Measurements from ENCODE around the gene PAK5. TPM values are rescaled to one million over a fixed set of nuclear protein-coding genes. Genes with fewer than 3 reads are reported as not detected.

Gene PAK5
- polyA plus RNA-seq, 1 of the 3 experiments (the other 2 are of a cell fraction) = 0.03 TPM

DNA sequence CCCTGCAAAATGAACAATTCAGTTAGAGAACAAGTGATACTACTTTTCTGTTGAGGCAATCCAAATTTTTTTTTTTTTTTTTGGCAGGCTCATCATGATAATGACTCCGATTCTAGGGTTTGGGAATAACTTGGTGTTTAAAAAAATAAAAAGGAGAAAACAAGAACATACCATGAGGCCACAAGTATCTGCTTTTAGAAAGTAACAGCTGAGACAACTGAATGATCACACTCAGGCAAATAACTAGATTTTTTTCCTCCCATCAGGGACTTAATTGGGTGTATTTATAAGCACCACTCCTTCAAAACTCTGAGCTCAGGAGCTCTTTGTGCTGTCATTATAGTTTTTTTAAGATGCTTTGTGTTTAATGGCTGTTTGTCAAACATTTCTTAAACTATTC is 29.6 kb downstream of the PAK5 start:
- Histone ChIP-seq H3K27me3 (ENCODE audit: insufficient read depth) (no peaks in the 10 kb centered on the region), H3K9me2 (no peaks in the 10 kb centered on the region), H3K9me3 (no peaks in the 10 kb centered on the region), H3K9ac (no peak overlapping the region), H4K20me1 (ENCODE audit: insufficient read depth) (no peaks in the 10 kb centered on the region), H2AFZ (ENCODE audit: low read depth) (no peak overlapping the region), H3K4me2 (no peak overlapping the region), H3F3A (replicated peaks; ENCODE audit: insufficient read depth) (no peaks in the 10 kb centered on the region), H3K36me3 (replicated peaks in 1 of 2; ENCODE audit: control insufficient read depth in 1 of 2, insufficient read depth in 2 of 2, low read length in 1 of 2) (no peaks in the 10 kb centered on the region), H3K4me1 (ENCODE audit: control insufficient read depth in 1 of 2, insufficient read depth in 2 of 2, low read depth in 1 of 2, low read length in 1 of 2) (no peaks in the 10 kb centered on the region), H3K27ac (ENCODE audit: low read depth in 2 of 2, low read length in 1 of 2) (no peak overlapping the region), H3K4me3 (ENCODE audit: low read depth in 2 of 2, low read length in 1 of 2) (no peak overlapping the region), H3K79me2 (ENCODE audit: insufficient read depth) (no peaks in the 10 kb centered on the region)
- no peak for DNase-seq
- ChIA-PET POLR2A (no interaction called here), CTCF (no interaction called here)
- TF ChIP-seq POLR2AphosphoS5 (IDR thresholded peaks at IDR 0.05; ENCODE audit: low read depth, low read length) (no peak), FOXM1 (IDR thresholded peaks at IDR 0.05; ENCODE audit: low read depth) (no peak)
- WGBS (ENCODE audit: low lambda C conversion rate) = 11% methylated on average over 1 of the region's 1 CpG

DNA sequence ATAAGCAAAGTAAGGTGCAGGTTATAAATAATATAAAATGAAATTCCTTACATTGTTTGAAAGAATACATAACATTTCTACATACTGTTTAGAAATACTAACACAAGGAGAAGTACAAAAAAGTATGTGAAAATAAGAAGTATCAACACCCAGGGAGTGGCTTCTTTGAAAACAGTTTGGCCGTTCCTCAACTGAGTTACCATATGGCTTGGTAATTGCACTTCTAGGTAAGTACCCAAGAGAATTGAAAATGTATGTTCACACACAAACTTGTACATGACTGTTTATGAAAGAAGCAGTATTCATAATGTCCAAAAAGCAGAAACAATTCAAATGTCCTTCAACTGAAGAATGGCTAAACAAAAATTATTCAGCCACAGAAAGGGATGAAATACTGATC is 30.7 kb downstream of the PAK5 start:
- Histone ChIP-seq H3F3A (replicated peaks; ENCODE audit: insufficient read depth) (no peaks in the 10 kb centered on the region), H3K9ac (no peak overlapping the region), H4K20me1 (ENCODE audit: insufficient read depth) (no peaks in the 10 kb centered on the region), H3K4me2 (no peak overlapping the region), H3K27ac (ENCODE audit: low read depth in 2 of 2, low read length in 1 of 2) (no peak overlapping the region), H2AFZ (ENCODE audit: low read depth) (no peak overlapping the region), H3K4me1 (ENCODE audit: control insufficient read depth in 1 of 2, insufficient read depth in 2 of 2, low read depth in 1 of 2, low read length in 1 of 2) (no peaks in the 10 kb centered on the region), H3K9me2 (no peaks in the 10 kb centered on the region), H3K79me2 (ENCODE audit: insufficient read depth) (no peaks in the 10 kb centered on the region), H3K9me3 (no peaks in the 10 kb centered on the region), H3K27me3 (ENCODE audit: insufficient read depth) (no peaks in the 10 kb centered on the region), H3K36me3 (replicated peaks in 1 of 2; ENCODE audit: control insufficient read depth in 1 of 2, insufficient read depth in 2 of 2, low read length in 1 of 2) (no peaks in the 10 kb centered on the region), H3K4me3 (ENCODE audit: low read depth in 2 of 2, low read length in 1 of 2) (no peak overlapping the region)
- ChIA-PET CTCF (no interaction called here), POLR2A (no interaction called here)
- TF ChIP-seq, protein P1, sequence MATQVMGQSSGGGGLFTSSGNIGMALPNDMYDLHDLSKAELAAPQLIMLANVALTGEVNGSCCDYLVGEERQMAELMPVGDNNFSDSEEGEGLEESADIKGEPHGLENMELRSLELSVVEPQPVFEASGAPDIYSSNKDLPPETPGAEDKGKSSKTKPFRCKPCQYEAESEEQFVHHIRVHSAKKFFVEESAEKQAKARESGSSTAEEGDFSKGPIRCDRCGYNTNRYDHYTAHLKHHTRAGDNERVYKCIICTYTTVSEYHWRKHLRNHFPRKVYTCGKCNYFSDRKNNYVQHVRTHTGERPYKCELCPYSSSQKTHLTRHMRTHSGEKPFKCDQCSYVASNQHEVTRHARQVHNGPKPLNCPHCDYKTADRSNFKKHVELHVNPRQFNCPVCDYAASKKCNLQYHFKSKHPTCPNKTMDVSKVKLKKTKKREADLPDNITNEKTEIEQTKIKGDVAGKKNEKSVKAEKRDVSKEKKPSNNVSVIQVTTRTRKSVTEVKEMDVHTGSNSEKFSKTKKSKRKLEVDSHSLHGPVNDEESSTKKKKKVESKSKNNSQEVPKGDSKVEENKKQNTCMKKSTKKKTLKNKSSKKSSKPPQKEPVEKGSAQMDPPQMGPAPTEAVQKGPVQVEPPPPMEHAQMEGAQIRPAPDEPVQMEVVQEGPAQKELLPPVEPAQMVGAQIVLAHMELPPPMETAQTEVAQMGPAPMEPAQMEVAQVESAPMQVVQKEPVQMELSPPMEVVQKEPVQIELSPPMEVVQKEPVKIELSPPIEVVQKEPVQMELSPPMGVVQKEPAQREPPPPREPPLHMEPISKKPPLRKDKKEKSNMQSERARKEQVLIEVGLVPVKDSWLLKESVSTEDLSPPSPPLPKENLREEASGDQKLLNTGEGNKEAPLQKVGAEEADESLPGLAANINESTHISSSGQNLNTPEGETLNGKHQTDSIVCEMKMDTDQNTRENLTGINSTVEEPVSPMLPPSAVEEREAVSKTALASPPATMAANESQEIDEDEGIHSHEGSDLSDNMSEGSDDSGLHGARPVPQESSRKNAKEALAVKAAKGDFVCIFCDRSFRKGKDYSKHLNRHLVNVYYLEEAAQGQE (IDR thresholded peaks at IDR 0.05; ENCODE audit: low read depth, low read length) = no peak
- TF ChIP-seq EP300 (IDR thresholded peaks at IDR 0.05; ENCODE audit: borderline replicate concordance in 1 of 2, low read depth in 1 of 2, low read length in 1 of 2) (no peak), ELF1 (IDR thresholded peaks at IDR 0.05) (no peak), MXI1 (IDR thresholded peaks at IDR 0.05; ENCODE audit: low read depth, low read length) (no peak), POLR2AphosphoS5 (IDR thresholded peaks at IDR 0.05; ENCODE audit: low read depth, low read length) (no peak), JUND (IDR thresholded peaks at IDR 0.05) (no peak), FOXM1 (IDR thresholded peaks at IDR 0.05; ENCODE audit: low read depth) (no peak), TEAD4 (IDR thresholded peaks at IDR 0.05; ENCODE audit: borderline replicate concordance, insufficient read depth) (no peak), TCF12 (IDR thresholded peaks at IDR 0.05) (no peak), RFX5 (IDR thresholded peaks at IDR 0.05; ENCODE audit: low read length) (no peak), EZH2phosphoT487 (IDR thresholded peaks at IDR 0.05; ENCODE audit: borderline replicate concordance, low read depth) (no peak), MEF2A (IDR thresholded peaks at IDR 0.05; ENCODE audit: borderline replicate concordance, low read depth) (no peak), FOSL2 (IDR thresholded peaks at IDR 0.05; ENCODE audit: borderline replicate concordance, low read depth) (no peak), YY1 (IDR thresholded peaks at IDR 0.05; ENCODE audit: low read depth) (no peak)
- TF ChIP-seq, protein P2, sequence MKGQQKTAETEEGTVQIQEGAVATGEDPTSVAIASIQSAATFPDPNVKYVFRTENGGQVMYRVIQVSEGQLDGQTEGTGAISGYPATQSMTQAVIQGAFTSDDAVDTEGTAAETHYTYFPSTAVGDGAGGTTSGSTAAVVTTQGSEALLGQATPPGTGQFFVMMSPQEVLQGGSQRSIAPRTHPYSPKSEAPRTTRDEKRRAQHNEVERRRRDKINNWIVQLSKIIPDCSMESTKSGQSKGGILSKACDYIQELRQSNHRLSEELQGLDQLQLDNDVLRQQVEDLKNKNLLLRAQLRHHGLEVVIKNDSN (IDR thresholded peaks at IDR 0.05; ENCODE audit: borderline replicate concordance, low read depth) = no peak
- TF ChIP-seq, protein P3, sequence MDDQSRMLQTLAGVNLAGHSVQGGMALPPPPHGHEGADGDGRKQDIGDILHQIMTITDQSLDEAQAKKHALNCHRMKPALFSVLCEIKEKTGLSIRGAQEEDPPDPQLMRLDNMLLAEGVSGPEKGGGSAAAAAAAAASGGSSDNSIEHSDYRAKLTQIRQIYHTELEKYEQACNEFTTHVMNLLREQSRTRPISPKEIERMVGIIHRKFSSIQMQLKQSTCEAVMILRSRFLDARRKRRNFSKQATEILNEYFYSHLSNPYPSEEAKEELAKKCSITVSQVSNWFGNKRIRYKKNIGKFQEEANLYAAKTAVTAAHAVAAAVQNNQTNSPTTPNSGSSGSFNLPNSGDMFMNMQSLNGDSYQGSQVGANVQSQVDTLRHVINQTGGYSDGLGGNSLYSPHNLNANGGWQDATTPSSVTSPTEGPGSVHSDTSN (IDR thresholded peaks at IDR 0.05) = no peak
- TF ChIP-seq, protein P4, sequence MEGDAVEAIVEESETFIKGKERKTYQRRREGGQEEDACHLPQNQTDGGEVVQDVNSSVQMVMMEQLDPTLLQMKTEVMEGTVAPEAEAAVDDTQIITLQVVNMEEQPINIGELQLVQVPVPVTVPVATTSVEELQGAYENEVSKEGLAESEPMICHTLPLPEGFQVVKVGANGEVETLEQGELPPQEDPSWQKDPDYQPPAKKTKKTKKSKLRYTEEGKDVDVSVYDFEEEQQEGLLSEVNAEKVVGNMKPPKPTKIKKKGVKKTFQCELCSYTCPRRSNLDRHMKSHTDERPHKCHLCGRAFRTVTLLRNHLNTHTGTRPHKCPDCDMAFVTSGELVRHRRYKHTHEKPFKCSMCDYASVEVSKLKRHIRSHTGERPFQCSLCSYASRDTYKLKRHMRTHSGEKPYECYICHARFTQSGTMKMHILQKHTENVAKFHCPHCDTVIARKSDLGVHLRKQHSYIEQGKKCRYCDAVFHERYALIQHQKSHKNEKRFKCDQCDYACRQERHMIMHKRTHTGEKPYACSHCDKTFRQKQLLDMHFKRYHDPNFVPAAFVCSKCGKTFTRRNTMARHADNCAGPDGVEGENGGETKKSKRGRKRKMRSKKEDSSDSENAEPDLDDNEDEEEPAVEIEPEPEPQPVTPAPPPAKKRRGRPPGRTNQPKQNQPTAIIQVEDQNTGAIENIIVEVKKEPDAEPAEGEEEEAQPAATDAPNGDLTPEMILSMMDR (IDR thresholded peaks at IDR 0.05) = no peak
- 46% methylated on average over 1 of the region's 1 CpG for WGBS (ENCODE audit: low lambda C conversion rate)
- no peak for DNase-seq

Data from SK-N-SH (cell line).